Erythroblast (primary cell): ENCODE measurements around the gene PPA1.

Experiments
- DNase-seq, 2 experiments: peaks; one replicate each; lab custom pipeline; 2025; lab: John Stamatoyannopoulos, UW
- GATA1 ChIP-seq: IDR thresholded peaks from 2 replicates; pipeline ENCODE4 v1.6.1; 2011; ENCODE audit warnings: low read depth, mild to moderate bottlenecking, control low read depth, low read length, moderate library complexity
- POLR2A ChIP-seq: IDR thresholded peaks from 2 replicates; pipeline ENCODE4 v1.6.1; 2011; ENCODE audit warnings: mild to moderate bottlenecking, low read length

The PPA1 gene

DNA sequence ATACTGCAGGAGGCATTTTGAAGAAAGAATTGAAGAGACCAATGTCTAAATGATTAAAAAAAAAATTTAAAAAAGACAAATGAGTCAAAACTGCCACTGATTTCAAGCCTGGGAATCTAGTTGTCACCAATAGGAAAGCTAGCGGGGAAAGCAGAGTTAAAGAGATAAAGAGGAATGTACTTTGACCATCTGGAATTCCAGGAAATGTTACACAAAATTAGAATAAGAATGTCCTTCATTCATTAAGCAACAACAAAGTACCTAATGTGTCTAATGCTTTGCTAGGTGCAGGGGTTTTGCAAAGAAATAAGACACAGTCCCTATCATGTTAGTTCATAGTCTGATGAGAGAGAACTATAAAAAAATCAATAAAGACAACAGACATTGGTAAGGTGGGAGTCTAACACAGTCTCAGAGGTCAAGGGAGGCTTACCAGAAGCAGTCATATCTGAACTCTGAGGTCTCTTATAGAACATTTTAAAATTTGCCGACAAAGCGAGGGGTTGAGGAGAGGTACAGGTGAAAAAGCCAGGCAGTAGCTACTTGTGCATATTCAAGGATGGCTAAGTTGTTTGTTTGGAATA, 77.9 kb downstream of the PPA1 start:
- no peak for TF ChIP-seq POLR2A
- TF ChIP-seq GATA1: no peak
- DNase-seq: no peak
